K562 (cell line): ENCODE data around the gene INCENP.

ENCODE experiments used
- CBX1 ChIP-seq: sonication (generic); IDR thresholded peaks from 2 replicates; pipeline ENCODE4 v1.6.1; 2016; ENCODE audit warnings: antibody characterized with exemption, low read depth, mild to moderate bottlenecking
- IRF1 ChIP-seq: sonication (generic); formaldehyde crosslinking; IDR thresholded peaks from 2 replicates; pipeline ENCODE4 v1.8.0; 2022; ENCODE audit warnings: missing genetic modification reagents, mild to moderate bottlenecking, borderline replicate concordance
- POLR2AphosphoS5 ChIP-seq: IDR thresholded peaks from 2 replicates; pipeline ENCODE4 v1.6.1; 2011; ENCODE audit warnings: mild to moderate bottlenecking, low read depth, low read length, moderate library complexity; ENCODE audit not compliant: control insufficient read depth, insufficient read depth
- TF ChIP-seq, protein P1 (sequence below): fragments of 250-450 bp; sonication (Bioruptor Pico); IDR thresholded peaks from 2 replicates; pipeline ENCODE4 v1.8.0; 2021; ENCODE audit warnings: moderate library complexity, mild to moderate bottlenecking, inconsistent platforms

- TF ChIP-seq CBX1 (no peak), POLR2AphosphoS5 (no peak), IRF1 (CRISPR knock-in tag) (no peak)
- TF ChIP-seq, protein P1, sequence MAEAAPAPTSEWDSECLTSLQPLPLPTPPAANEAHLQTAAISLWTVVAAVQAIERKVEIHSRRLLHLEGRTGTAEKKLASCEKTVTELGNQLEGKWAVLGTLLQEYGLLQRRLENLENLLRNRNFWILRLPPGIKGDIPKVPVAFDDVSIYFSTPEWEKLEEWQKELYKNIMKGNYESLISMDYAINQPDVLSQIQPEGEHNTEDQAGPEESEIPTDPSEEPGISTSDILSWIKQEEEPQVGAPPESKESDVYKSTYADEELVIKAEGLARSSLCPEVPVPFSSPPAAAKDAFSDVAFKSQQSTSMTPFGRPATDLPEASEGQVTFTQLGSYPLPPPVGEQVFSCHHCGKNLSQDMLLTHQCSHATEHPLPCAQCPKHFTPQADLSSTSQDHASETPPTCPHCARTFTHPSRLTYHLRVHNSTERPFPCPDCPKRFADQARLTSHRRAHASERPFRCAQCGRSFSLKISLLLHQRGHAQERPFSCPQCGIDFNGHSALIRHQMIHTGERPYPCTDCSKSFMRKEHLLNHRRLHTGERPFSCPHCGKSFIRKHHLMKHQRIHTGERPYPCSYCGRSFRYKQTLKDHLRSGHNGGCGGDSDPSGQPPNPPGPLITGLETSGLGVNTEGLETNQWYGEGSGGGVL (CRISPR knock-in tag): no peak
Observed at GRCh38 chr11:62131170-62131464, 7.3 kb downstream of the INCENP start.
